T-helper 1 cell treated with Interleukin-12 subunit alpha and Interleukin-12 subunit beta and Interleukin-4 antibody, amounts not matched to agents 30 ng/mL and 1 ng/mL, for 36 hours (primary cell): ENCODE measurements around the gene HRH2. TPM values are rescaled to one million over a fixed set of nuclear protein-coding genes. Genes with fewer than 3 reads are reported as not detected.

Source experiments
- intact Hi-C: fragments of 100-400 bp; cut with micrococcal nuclease; formaldehyde crosslinking; loops from one replicate; pipeline ENCODE4 v1.15.1; 2024
- total RNA-seq: library from RNA; stranded (reverse); gene quantifications from 2 replicates; pipeline ENCODE4 v1.2.3, GENCODE V29; 2022

The HRH2 gene
- total RNA-seq, 1 donor from 2014 or later: 39.3 TPM

DNA sequence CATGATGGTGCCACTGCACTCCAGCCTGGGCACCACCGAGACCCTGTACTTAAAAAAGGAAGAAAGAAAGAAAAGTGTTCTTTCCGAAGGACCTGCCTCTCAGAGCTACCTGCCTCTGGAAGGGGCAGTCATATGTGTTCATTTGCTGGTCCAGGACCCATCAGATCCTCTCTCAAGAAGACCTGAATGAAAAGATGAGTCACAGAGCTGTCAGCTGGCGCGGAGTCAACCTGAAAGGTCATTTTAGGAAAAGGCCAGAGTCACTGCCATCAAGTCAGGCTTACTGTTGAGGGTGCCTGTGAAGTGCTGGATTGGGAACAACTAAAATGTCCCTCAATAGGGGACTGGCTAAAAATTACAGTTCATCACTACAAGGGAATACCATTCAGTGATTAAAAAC, 14.9 kb upstream of the HRH2 start:
- intact Hi-C loops: no loop called here

DNA sequence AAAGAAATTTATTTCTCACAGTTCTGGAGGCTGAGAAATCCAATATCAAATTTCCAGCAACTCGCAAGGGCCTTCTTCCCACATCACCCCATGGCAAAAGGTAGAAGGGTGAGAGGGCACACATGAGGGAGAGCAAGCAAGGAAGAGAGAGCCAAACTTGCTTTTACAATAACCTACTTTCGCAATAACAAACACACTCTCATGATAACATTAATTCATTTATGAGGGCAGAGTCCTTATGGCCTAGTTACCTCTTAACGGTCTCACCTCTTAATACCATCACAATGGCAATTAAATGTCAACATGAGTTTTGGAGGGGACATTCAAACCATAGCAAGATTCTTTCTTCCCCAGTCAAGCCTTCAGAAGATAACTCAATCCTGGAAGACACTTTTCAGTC, 11.6 kb upstream of the HRH2 start:
- intact Hi-C loops: no loop called here

GRCh38 chr5:175649967-175650366, 7.9 kb upstream of the HRH2 start:
- intact Hi-C loops: loop anchor here (5.0 kb wide), 1 partner anchor 887 kb away; the partner anchor contains the start of gene RNF44

DNA sequence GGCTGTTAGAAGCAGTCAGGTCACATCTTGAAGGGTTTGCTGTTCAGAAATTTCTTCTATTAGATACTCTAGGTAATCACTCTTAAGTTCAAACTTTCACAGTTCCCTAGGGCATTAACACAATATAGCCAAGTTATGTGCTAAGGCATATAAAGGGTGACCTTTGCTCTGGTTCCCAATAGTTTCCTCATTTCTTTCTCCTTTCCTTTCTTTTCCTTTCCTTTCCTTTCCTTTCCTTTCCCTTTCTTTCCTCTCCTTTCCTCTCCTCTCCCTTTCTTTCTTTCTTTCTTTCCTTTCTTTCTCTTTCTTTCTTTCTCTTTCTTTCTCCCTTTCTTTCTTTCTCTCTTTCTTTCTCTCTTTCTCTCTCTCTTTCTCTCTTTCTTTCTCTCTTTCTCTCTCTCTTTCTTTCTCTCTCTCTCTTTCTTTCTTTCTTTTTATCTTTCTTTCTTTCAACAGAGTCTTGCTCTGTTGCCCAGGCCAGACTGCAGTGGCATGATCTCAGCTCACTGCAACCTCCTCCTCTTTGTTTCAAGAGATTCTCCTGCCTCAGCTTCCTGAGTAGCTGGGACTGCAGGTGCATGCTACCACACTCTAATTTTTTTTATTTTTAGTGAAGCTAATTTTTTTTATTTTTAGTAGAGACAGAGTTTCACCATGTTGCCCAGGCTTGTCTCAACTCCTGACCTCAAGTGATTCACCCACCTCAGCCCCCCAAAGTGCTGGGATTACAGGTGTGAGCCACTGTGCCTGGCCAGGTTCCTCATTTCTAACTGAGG, 7.3 kb upstream of the HRH2 start:
- intact Hi-C loops: loop anchor here (5.0 kb wide), 1 partner anchor 887 kb away; the partner anchor contains the start of gene RNF44

- intact Hi-C loops: loop anchor here (1.0 to 5.0 kb wide), 7 partner anchors 43 to 884 kb away; partner anchors contain the start of genes RNF44 and SFXN1
Observed at GRCh38 chr5:175652741-175653663, 4.9 kb upstream of the HRH2 start.

DNA sequence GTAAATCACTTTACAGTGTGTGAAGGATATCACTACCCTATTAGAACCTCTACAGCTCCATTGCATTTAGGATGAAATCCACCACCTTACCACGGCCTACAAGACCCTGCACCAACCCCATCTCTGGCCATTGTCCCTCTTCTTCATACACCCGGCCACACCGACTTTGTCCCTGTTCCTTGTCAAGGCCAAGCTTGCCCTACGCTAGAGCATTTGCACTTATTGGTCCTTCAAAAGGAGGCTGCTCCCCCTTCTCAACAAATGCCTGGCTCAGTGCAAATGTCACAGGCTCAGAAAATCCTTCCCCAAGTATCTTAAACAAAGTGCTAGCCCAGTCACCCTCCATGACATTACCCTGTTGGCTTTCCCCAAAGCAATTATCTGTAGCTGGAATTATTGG, 4.1 kb upstream of the HRH2 start:
- intact Hi-C loops: loop anchor here (1.0 to 5.0 kb wide), 7 partner anchors 43 to 884 kb away; partner anchors contain the start of genes RNF44 and SFXN1

DNA sequence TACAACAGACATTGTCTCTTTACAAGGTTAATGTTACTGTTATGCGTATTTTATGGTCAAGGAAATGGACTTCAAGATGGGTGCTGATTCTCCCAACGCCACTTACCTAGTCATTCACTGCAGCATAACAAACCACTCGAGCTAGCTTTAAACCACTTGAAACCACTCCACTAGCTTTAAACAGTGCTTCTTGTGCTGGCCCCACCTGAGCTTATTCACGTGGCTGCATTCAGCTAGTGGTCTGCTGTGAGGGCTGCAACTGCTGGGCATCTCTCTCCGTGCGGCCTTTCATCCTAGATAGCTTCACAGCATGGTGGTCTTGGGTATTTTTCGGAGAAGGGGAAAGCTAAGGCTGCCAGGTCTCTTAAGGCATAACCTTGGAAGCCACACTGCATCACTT, 3.5 kb upstream of the HRH2 start:
- intact Hi-C loops: loop anchor here (5.0 kb wide), 1 partner anchor 883 kb away; the partner anchor contains the start of gene RNF44

DNA sequence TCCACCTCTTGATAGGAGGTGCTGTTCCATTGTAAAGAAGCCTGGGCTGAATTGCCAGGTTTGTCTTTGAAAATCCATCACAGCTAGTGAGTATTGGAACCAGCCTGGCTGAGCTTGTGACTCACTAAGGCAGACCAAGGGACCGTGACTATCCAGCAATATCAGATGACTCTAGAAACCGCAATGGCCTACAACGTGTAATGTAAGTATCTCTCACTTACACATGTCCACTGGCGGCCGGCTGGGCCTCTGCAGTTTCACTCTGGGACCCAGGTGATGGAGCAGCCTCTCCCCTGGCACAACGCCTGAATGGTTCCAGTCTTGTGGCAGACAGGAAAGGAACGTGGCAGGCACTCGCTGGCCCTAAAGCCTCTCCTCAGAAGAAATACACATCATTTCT, 3.1 kb upstream of the HRH2 start:
- intact Hi-C loops: loop anchor here (5.0 kb wide), 1 partner anchor 882 kb away; the partner anchor contains the start of gene RNF44

GRCh38 chr5:175655411-175655810, 2.5 kb upstream of the HRH2 start:
- intact Hi-C loops: no loop called here

GRCh38 chr5:175656966-175657365, 905 bp upstream of the HRH2 start:
- intact Hi-C loops: loop anchor here (1.0 to 2.0 kb wide), 2 partner anchors 34 to 123 kb away; no protein-coding TSS in a partner anchor

GRCh38 chr5:175658299-175659145, 651 bp downstream of the HRH2 start:
- intact Hi-C loops: loop anchor here (1.0 kb wide), 2 partner anchors 38 to 180 kb away; partner anchors contain the start of gene SFXN1

- intact Hi-C loops: no loop called here
Observed at GRCh38 chr5:175659546-175660253, 1.8 kb downstream of the HRH2 start.

- intact Hi-C loops: no loop called here
Observed at GRCh38 chr5:175663186-175664184, 5.6 kb downstream of the HRH2 start.

DNA sequence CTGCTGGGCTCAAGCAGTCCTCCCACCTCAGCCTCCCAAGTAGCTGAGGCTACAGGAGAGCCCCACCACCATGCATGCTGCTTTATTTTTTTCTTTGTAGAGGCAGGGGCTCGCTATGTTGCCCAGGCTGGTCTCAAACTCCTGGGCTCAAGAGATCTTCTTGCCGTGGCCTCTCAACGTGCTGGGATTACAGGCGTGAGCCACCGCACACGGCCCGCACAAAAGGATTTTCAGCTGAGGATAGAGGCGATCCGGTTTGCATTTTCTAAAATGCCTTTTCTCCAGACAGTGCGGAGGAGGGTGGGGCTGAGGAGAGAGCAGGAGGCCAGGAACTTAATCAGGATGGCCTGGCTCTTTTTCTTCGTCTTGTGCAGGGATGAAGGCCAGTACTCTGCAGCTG, 6.9 kb downstream of the HRH2 start:
- intact Hi-C loops: no loop called here

DNA sequence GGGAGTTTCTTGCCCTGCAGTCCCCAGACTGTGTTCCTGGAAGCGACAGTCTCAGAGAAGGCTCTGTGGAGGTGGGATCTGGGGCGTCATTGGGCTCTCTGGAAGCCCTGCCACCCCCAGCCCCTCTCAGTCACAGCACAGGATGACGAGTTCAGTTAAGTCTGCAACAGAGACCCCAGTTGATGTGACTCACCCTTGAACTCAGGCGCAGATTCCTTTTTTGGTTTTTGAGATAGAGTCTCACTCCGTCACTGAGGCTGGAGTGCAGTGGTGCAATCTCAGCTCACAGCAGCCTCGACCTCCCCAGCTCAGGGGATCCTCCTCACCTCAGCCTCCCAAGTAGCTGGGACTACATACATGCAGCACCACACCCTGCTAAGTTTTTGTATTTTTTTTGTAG, 8.3 kb downstream of the HRH2 start:
- intact Hi-C loops: no loop called here

DNA sequence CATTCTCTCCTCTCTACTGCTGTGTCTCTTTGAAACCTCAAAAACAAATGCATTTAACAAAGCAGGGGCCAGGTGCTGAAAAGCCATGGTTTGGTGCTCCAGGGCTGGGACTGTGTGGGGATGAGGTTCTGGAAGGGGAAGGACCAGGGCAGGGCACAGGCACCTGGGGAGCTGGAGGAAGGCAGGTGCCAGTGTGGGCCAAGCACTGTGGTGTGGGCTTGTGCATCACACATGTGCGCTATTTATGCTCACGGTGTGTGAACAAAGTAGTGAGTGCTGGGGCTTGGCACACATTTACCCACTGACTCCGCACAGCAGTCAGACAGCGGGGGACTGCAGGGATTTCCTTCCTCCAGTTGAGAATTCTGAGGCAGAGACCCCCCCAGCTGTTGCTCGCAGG, 10.1 kb downstream of the HRH2 start:
- intact Hi-C loops: no loop called here

DNA sequence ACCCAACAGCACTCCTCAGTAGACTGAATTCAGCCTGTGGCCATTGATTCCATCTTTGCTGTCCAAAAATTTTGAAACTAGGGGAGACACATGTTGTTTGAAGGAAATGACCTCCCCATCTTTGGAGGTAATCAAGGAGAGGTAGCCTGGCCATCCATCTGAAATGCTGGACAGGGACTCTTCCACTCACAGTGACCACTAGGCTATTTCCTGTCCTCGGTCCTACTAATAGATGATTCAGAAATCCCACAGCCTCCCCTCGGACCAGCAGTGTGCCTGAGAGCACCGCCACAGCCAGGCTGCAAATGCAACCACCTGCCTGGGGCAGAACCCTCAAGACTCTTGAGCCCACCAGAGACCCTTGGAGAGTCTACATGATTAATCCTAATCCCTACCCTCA, 12.5 kb downstream of the HRH2 start:
- intact Hi-C loops: no loop called here

DNA sequence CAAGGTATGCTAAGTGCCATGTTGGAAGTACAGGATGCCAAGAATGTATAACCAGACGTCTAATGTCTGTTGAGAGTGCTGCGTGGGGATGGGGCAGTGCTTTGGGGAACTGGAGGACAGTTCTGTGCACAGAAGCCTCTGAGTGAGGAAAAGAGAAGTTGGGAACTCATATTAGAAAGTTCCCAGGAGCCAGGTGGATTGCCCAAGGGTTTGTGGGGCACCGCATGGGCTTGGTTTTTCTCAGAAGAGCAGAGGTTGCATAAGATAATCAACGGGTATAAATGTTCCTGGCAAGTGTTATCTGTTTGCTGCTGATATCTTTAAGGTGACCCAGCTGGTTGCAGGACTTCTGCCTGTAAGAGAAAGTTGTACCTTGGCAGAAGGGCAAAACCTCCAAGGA, 13.1 kb downstream of the HRH2 start:
- intact Hi-C loops: no loop called here
